H1 (cell line): ENCODE results near the gene CDH15. TPM values are rescaled to one million over a fixed set of nuclear protein-coding genes. Genes with fewer than 3 reads are reported as not detected.

Source experiments
- ASH2L ChIP-seq: fragments of 200-600, 300-600 bp; sonication (generic); IDR thresholded peaks from one replicate; pipeline ENCODE4 v1.7.1; 2017; ENCODE audit warnings: low read length
- CHD1 ChIP-seq: IDR thresholded peaks from 2 replicates; pipeline ENCODE4 v1.6.1; 2012; ENCODE audit warnings: low read depth, low read length, improper control_type of control experiment
- FOSL1 ChIP-seq: IDR thresholded peaks from 2 replicates; pipeline ENCODE4 v1.6.1; 2011; ENCODE audit warnings: mild to moderate bottlenecking, low read depth, low read length, moderate library complexity; ENCODE audit not compliant: insufficient read depth
- NRF1 ChIP-seq: IDR thresholded peaks from 2 replicates; pipeline ENCODE4 v1.6.1; 2011; ENCODE audit warnings: mild to moderate bottlenecking, low read depth, low read length, improper control_type of control experiment
- POU5F1 ChIP-seq: IDR thresholded peaks from 2 replicates; pipeline ENCODE4 v1.6.1; 2011; ENCODE audit warnings: low read depth, mild to moderate bottlenecking, low read length, moderate library complexity
- RAD21 ChIP-seq, 2 experiments: IDR thresholded peaks in 1 of 2; conservative IDR thresholded peaks in 1 of 2; 2 replicates each; pipeline ENCODE4 v1.6.1; 2011; ENCODE audit warnings: low read depth in 2 of 2, low read length in 2 of 2, improper control_type of control experiment in 1 of 2, inconsistent platforms in 1 of 2, mild to moderate bottlenecking in 1 of 2, moderate library complexity in 1 of 2
- SIRT6 ChIP-seq: IDR thresholded peaks from one replicate; pipeline ENCODE4 v1.7.1; 2012; ENCODE audit warnings: low read length, inconsistent platforms
- polyA plus RNA-seq, 7 experiments: library from polyadenylated mRNA; depleted of rRNA in 3 of 7; stranded (reverse) in 5 of 7; unstranded in 2 of 7; fragments of >200 nt in 5 of 7; fragments of 200-250 nt in 2 of 7; gene quantifications; 1 replicate in 5 of 7; 2 replicates in 1 of 7; 4 replicates in 1 of 7; pipeline versions ENCODE4 v1.2.1 to v1.2.3, GENCODE V29; 2011 to 2013; ENCODE audit warnings: missing spikeins in 2 of 7, mixed read lengths in 2 of 7
- total RNA-seq: library from RNA; stranded (reverse); fragmentation: NEBNext Ultra II Directional; extraction: Animal tissue kit (Norgen Biotek cat#: 25700); gene quantifications from 2 replicates; pipeline ENCODE4 v1.2.1, GENCODE V29; 2021
- TF ChIP-seq, protein P1 (sequence below): IDR thresholded peaks from 2 replicates; pipeline ENCODE4 v1.6.1; 2012; ENCODE audit warnings: low read length, inconsistent platforms
- TF ChIP-seq, protein P2 (sequence below): IDR thresholded peaks from 2 replicates; pipeline ENCODE4 v1.6.1; 2012; ENCODE audit warnings: inconsistent platforms

The CDH15 gene
- total and polyA plus RNA-seq, 2 of the 8 experiments (the other 6 are each of a cell fraction or from before 2014, with no cell fraction given): 0.50 to 0.82 TPM

- TF ChIP-seq, protein P1, sequence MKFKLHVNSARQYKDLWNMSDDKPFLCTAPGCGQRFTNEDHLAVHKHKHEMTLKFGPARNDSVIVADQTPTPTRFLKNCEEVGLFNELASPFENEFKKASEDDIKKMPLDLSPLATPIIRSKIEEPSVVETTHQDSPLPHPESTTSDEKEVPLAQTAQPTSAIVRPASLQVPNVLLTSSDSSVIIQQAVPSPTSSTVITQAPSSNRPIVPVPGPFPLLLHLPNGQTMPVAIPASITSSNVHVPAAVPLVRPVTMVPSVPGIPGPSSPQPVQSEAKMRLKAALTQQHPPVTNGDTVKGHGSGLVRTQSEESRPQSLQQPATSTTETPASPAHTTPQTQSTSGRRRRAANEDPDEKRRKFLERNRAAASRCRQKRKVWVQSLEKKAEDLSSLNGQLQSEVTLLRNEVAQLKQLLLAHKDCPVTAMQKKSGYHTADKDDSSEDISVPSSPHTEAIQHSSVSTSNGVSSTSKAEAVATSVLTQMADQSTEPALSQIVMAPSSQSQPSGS: no peak
- no peak for TF ChIP-seq CHD1
- no peak for TF ChIP-seq FOSL1
- peak; percentile 89 to 91 for TF ChIP-seq RAD21 (IDR thresholded peaks at IDR 0.05 in 1 of 2, conservative IDR thresholded peaks at IDR 0.05 in 1 of 2; ENCODE audit: low read depth in 2 of 2, low read length in 2 of 2)
- TF ChIP-seq POU5F1: no peak
- TF ChIP-seq, protein P2, sequence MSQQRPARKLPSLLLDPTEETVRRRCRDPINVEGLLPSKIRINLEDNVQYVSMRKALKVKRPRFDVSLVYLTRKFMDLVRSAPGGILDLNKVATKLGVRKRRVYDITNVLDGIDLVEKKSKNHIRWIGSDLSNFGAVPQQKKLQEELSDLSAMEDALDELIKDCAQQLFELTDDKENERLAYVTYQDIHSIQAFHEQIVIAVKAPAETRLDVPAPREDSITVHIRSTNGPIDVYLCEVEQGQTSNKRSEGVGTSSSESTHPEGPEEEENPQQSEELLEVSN: no peak
- TF ChIP-seq SIRT6: no peak
- peak; percentile 1 for TF ChIP-seq ASH2L
- no peak for TF ChIP-seq NRF1
Measured at GRCh38 chr16:89216315-89217137, 45.0 kb downstream of the CDH15 start (continued).
